Tibial nerve (tissue), 4 donors: Measurements from ENCODE around the gene PLB1.

Experiments used
- EP300 ChIP-seq, 2 donors: sonication (generic); formaldehyde crosslinking; IDR thresholded peaks; one replicate each; pipeline ENCODE4 v1.6.1; 2017; ENCODE audit warnings: antibody characterized with exemption in 2 of 2, mild to moderate bottlenecking in 1 of 2
- POLR2A ChIP-seq, 2 donors: fragments of 450-650 bp; IDR thresholded peaks; one replicate each; pipeline ENCODE4 v1.6.1; 2017; ENCODE audit warnings: antibody characterized with exemption in 2 of 2, mild to moderate bottlenecking in 2 of 2, moderate library complexity in 2 of 2
- TF ChIP-seq, protein P1 (sequence below), 5 experiments: fragments of 200-600 bp in 3 of 5; fragments of 450-650 bp in 2 of 5; sonication (generic) in 3 of 5; IDR thresholded peaks; one replicate each; pipeline ENCODE4 v1.5.1; 2016 to 2019; ENCODE audit warnings: antibody characterized with exemption in 5 of 5, mild to moderate bottlenecking in 3 of 5, moderate library complexity in 2 of 5

- TF ChIP-seq, protein P1, sequence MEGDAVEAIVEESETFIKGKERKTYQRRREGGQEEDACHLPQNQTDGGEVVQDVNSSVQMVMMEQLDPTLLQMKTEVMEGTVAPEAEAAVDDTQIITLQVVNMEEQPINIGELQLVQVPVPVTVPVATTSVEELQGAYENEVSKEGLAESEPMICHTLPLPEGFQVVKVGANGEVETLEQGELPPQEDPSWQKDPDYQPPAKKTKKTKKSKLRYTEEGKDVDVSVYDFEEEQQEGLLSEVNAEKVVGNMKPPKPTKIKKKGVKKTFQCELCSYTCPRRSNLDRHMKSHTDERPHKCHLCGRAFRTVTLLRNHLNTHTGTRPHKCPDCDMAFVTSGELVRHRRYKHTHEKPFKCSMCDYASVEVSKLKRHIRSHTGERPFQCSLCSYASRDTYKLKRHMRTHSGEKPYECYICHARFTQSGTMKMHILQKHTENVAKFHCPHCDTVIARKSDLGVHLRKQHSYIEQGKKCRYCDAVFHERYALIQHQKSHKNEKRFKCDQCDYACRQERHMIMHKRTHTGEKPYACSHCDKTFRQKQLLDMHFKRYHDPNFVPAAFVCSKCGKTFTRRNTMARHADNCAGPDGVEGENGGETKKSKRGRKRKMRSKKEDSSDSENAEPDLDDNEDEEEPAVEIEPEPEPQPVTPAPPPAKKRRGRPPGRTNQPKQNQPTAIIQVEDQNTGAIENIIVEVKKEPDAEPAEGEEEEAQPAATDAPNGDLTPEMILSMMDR (IDR thresholded peaks at IDR 0.05) = no peak
- TF ChIP-seq EP300 (IDR thresholded peaks at IDR 0.05) = no peak
- no peak for TF ChIP-seq POLR2A (IDR thresholded peaks at IDR 0.05)
Observed at GRCh38 chr2:28632791-28633190, 136.9 kb downstream of the PLB1 start.
